Neural cell (in vitro differentiated cells): ENCODE results near the gene ST6GALNAC3.

Source experiments
- EP300 ChIP-seq: fragments of 450-650 bp; conservative IDR thresholded peaks from 2 replicates; pipeline ENCODE4 v1.6.1; 2014; ENCODE audit warnings: antibody characterized with exemption, mild to moderate bottlenecking, moderate library complexity; ENCODE audit not compliant: poor library complexity, severe bottlenecking
- RAD21 ChIP-seq: fragments of 450-650 bp; conservative IDR thresholded peaks from 2 replicates; pipeline ENCODE4 v1.6.1; 2014; ENCODE audit warnings: antibody characterized with exemption, mild to moderate bottlenecking, moderate library complexity
- TF ChIP-seq, protein P1 (sequence below): fragments of 450-650 bp; IDR thresholded peaks from 2 replicates; pipeline ENCODE4 v1.5.1; 2014; ENCODE audit warnings: antibody characterized with exemption, mild to moderate bottlenecking, moderate library complexity; ENCODE audit not compliant: poor library complexity, severe bottlenecking
- TF ChIP-seq, protein P2 (sequence below): IDR thresholded peaks from 2 replicates; pipeline ENCODE4 v1.6.1; 2012; ENCODE audit warnings: borderline replicate concordance

DNA sequence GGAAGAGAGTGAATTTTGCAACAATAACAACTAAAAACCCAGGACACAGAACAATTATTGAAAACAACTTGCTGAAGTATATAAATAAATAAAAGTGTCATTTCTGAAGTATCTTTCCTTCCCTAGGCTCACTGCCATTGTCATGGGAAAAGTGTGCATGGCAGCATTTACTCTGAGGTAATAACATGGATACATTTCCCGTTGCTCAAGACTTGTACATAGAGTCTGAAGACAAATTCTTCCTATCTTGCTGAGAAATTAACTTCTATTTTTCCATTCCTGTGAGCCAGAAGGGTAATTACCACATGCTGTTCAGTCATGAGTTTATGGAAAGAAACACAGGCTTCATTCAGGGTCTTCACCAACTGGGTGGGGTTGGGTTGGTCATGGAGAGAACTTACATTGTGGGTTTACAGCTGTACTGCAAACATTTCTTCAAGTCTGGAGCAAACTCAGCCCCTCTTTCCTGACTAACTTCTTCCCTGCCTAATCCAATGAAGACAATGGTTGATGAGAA is 32.2 kb downstream of the ST6GALNAC3 start:
- TF ChIP-seq, protein P1, sequence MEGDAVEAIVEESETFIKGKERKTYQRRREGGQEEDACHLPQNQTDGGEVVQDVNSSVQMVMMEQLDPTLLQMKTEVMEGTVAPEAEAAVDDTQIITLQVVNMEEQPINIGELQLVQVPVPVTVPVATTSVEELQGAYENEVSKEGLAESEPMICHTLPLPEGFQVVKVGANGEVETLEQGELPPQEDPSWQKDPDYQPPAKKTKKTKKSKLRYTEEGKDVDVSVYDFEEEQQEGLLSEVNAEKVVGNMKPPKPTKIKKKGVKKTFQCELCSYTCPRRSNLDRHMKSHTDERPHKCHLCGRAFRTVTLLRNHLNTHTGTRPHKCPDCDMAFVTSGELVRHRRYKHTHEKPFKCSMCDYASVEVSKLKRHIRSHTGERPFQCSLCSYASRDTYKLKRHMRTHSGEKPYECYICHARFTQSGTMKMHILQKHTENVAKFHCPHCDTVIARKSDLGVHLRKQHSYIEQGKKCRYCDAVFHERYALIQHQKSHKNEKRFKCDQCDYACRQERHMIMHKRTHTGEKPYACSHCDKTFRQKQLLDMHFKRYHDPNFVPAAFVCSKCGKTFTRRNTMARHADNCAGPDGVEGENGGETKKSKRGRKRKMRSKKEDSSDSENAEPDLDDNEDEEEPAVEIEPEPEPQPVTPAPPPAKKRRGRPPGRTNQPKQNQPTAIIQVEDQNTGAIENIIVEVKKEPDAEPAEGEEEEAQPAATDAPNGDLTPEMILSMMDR = no peak
- TF ChIP-seq RAD21 (no peak), EP300 (no peak)
- TF ChIP-seq, protein P2, sequence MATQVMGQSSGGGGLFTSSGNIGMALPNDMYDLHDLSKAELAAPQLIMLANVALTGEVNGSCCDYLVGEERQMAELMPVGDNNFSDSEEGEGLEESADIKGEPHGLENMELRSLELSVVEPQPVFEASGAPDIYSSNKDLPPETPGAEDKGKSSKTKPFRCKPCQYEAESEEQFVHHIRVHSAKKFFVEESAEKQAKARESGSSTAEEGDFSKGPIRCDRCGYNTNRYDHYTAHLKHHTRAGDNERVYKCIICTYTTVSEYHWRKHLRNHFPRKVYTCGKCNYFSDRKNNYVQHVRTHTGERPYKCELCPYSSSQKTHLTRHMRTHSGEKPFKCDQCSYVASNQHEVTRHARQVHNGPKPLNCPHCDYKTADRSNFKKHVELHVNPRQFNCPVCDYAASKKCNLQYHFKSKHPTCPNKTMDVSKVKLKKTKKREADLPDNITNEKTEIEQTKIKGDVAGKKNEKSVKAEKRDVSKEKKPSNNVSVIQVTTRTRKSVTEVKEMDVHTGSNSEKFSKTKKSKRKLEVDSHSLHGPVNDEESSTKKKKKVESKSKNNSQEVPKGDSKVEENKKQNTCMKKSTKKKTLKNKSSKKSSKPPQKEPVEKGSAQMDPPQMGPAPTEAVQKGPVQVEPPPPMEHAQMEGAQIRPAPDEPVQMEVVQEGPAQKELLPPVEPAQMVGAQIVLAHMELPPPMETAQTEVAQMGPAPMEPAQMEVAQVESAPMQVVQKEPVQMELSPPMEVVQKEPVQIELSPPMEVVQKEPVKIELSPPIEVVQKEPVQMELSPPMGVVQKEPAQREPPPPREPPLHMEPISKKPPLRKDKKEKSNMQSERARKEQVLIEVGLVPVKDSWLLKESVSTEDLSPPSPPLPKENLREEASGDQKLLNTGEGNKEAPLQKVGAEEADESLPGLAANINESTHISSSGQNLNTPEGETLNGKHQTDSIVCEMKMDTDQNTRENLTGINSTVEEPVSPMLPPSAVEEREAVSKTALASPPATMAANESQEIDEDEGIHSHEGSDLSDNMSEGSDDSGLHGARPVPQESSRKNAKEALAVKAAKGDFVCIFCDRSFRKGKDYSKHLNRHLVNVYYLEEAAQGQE = no peak
